KOPT-K1 (cell line): Measurements from ENCODE around the gene DNAJC18.
"Not testable (repeated sequence)": the region's sequence is repeated elsewhere in the genome, so short reads cannot be mapped to it uniquely, and the experiment has no call there.

Source experiments
- H3K27ac ChIP-seq: fragments of 200-600 bp; sonication (generic); 2 replicates; pipeline ENCODE4 v1.5.1; 2016; ENCODE audit warnings: antibody characterized with exemption, mild to moderate bottlenecking, low read depth, low read length; ENCODE audit not compliant: poor library complexity, severe bottlenecking
- H3K36me3 ChIP-seq: fragments of 200-600 bp; sonication (generic); 2 replicates; pipeline ENCODE4 v1.5.1; 2017; ENCODE audit warnings: antibody characterized with exemption, mild to moderate bottlenecking, low read length, moderate library complexity; ENCODE audit not compliant: insufficient read depth
- H3K9me3 ChIP-seq: fragments of 200-600 bp; sonication (generic); 2 replicates; pipeline ENCODE4 v1.5.1; 2017; ENCODE audit warnings: antibody characterized with exemption, low read length, mild to moderate bottlenecking; ENCODE audit not compliant: insufficient read depth, poor library complexity, severe bottlenecking

The DNAJC18 gene

DNA sequence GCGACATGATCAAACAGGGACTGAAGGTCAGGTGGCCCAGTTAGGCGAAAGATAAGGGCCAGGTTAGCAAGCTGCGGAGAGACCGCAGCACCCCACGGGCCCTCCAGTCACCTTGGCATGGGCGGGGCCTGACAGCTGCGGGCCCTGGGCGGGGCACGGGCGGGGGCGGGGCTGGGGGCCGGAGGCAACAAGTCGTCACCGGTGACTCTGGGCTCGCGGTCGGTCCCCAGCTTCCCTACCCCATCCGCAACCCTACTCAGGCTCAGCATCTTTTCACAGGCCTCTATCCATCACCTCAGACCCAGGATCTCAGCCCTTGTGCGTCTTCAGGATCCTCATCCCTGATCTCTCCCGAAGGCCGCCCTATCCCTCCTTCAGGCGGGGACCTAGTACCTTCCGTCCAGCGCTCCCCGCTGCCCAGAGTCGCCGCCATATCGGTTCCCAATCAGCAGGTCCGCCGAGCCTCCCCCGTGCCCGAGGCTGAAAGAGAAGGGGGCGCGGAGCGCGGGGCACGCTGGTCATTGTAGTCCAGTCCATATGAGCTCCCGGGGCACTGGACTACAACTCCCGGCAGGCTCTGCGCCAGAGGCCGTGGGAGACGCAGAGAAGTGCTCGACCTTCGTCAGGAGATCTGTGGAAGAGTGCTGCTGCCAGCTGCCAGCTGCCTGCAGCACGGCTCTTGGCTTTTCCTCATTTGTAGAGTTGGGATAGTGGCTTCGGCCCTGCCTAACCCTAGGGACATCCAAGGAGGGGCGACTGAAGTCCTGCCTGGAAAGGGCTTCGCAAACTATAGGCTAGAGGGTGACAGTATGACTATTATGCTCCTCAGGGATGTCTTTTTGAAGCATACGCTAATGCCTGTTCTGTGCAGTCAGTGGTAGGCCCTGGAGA, at the start of gene DNAJC18:
Gene DNAJC18, minus strand, starts transcription at position 513 of the 891 bp plus-strand sequence. Its CDS starts 80 bp downstream, at position 433.
- Histone ChIP-seq H3K9me3 (no peaks in the 10 kb centered on the region), H3K27ac (peak within 1 kb of the TSS; percentile 76), H3K36me3 (no peaks in the 10 kb centered on the region)

DNA sequence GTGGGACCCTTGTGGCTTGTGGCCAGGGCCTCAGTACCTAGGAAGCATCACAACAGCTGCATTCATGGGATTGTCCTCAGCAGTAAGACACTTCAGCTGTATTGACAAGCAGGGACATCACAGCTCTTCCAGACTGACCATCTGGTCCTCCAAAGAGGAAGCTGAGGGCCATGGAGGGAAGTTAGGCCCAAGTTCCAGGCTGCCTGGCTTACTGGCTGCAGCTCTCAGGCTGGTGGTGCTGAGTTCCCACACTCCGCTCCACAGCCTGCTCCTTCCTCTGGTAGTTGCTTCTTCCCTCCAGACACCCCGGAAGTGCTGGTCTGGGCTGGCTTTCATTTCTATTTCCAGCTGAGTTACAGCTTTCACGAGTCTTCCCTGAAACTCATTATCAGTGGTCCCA, 48.9 kb upstream of the DNAJC18 start:
- Histone ChIP-seq H3K36me3 (no peaks in the 10 kb centered on the region), H3K9me3 (no peaks in the 10 kb centered on the region), H3K27ac (peak overlapping the region; percentile 3)

DNA sequence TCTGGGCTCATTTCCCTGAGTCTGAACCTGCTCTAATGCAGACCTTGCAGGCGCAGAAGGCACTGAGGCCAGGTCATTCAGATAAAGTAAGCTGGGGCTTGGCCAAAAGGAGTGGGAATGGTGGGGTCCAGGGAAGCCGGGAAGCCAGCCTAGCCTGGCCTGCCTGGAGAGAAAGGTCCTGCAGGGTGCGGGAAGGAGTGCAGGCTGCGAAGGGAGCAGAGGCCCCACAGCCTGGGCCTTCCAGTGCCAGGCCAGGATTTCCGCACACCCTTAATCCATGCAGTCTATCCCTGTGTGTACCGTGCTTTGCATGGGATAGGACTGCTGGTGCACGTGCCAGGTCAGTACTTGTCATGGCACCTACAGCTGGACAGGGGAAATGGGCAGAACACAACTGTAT, 46.9 kb upstream of the DNAJC18 start:
- no peaks in the 10 kb centered on the region for H3K9me3 ChIP-seq
- no peaks in the 10 kb centered on the region for H3K36me3 ChIP-seq
- no peak overlapping the region for H3K27ac ChIP-seq

DNA sequence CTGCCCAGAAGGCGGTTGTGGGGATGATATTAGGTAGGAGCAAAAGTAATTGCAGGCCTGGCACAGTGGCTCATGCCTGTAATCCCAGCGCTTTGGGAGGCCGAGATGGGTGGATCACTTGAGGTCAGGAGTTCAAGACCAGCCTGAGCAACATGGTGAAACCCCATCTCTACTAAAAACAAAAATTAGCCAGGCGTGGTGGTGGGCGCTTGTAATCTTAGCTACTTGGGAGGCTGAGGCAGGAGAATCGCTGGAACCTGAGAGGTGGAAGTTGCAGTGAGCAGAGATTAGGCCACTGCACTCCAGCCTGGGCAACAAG, 43.5 kb upstream of the DNAJC18 start:
- not testable (repeated sequence) for H3K9me3 ChIP-seq
- peaks cover 14% of the 10 kb centered on the region; the same call in 1 of the 2 replicates for H3K36me3 ChIP-seq
- peak overlapping the region; percentile 73 for H3K27ac ChIP-seq

DNA sequence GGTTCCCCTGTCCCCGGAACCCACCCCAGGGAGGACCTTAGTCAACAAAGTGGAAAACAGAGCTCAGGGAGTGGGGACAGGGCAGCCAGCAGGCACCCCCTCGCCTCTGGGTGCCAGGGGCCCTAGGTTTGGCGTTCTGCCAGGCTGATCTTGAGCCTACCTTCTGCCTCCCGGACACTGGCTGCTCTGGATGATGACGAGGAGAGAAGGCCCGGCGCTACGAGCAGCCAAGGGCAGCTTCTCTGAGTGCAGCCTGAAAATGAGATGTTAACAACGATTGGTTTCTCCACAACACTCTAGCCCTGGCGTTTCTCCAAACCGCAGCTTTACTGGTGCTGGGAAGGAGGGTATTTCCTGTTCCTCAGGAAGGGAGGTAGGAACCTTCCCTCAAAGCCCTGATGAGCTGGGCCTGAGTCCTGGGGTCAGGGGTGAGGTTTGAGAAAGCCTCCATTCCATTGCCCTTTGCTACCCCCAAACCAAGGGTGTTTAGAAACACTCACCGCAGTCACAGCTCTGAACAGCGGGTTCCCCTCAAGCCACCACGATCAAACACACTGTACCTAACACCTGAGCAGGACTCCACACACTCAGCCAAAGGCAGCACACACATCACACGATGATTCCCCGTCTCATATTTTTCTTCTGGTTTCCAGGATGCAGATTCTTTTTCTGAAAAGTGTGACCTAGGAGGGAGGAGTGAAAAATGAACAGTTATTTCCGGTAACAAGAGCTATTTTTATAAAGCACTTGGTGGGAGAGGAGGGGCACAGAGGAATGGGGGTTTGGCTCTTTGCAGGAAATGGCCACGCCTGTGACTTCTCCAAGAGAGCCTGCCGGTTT, 42.9 kb upstream of the DNAJC18 start, which contains the start of gene STING1:
Gene STING1, minus strand, starts transcription at position 709 of the 840 bp plus-strand sequence. CDS start 1,054 bp downstream, outside the sequence.
- H3K27ac ChIP-seq: peak within 1 kb of the TSS; percentile 73
- peaks cover 19% of the 10 kb centered on the region; the same call in 1 of the 2 replicates for H3K36me3 ChIP-seq
- H3K9me3 ChIP-seq: no peaks in the 10 kb centered on the region

DNA sequence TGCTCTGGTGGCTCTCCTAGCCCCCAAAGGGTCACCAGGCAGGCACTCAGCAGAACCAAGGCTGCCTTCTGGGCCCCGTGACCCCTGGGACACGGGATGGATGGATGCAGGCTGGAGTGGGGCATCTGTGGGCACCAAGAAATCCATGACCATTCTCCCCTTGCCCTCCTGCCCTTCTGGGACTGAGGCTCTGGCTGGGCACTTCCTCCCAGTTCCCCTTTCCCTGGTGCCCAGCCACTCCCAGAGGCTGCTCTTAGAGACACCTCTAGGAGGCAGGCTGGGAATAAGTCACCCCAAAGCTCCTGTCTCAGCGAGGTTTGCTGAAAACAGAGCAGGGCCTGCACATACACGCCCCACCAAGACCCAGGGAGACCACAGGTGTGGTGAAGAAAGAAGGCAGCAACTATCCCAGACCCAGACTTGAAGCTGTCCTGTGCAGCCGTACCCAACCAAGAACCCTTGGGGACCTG, 42.3 kb upstream of the DNAJC18 start:
- Histone ChIP-seq H3K27ac (peak overlapping the region; percentile 73), H3K9me3 (no peaks in the 10 kb centered on the region)

DNA sequence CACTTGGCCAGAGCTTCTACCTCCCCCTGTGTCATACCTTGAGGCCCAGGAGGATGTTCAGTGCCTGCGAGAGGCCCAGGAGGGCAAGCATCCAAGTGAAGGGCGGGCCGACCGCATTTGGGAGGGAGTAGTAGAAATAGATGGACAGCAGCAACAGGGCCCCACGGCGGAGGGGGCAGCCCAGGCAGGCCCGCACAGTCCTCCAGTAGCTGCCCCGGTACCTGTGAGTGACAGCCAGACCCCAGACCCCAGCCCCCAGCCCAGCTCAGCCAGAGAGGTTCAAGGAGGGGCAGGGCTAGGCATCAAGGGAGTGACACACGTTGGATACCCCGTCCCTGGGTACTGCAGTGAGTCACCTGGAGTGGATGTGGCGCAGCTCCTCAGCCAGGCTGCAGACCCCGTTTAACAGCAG, 41.8 kb upstream of the DNAJC18 start:
- Histone ChIP-seq H3K36me3 (peaks cover 24% of the 10 kb centered on the region; the same call in 1 of the 2 replicates), H3K27ac (peak overlapping the region; percentile 73), H3K9me3 (no peaks in the 10 kb centered on the region)

More for the DNA sequence above, 42.3 kb upstream of the DNAJC18 start:
- peaks cover 24% of the 10 kb centered on the region; the same call in 1 of the 2 replicates for H3K36me3 ChIP-seq

DNA sequence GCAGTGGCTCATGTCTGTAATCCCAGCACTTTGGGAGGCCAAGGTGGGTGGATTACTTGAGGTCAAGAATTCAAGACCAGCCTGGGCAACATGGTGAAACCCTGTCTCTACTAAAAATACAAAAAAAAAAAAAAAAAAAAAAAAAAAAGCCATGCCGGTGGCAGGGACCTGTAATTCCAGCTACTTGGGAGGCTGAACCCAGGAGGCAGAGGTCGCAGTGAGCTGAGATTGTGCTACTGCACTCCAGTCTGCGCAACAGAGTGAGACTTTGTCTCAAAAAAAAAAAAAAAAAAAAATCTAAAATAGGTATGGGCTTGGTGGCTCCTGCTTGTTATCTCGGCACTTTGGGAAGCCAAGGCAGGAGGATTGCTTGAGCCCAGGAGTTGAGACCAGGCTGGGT, 40.4 kb upstream of the DNAJC18 start:
- H3K9me3 ChIP-seq, H3K27ac ChIP-seq: not testable (repeated sequence)
- H3K36me3 ChIP-seq: peaks cover 24% of the 10 kb centered on the region; the same call in 1 of the 2 replicates

DNA sequence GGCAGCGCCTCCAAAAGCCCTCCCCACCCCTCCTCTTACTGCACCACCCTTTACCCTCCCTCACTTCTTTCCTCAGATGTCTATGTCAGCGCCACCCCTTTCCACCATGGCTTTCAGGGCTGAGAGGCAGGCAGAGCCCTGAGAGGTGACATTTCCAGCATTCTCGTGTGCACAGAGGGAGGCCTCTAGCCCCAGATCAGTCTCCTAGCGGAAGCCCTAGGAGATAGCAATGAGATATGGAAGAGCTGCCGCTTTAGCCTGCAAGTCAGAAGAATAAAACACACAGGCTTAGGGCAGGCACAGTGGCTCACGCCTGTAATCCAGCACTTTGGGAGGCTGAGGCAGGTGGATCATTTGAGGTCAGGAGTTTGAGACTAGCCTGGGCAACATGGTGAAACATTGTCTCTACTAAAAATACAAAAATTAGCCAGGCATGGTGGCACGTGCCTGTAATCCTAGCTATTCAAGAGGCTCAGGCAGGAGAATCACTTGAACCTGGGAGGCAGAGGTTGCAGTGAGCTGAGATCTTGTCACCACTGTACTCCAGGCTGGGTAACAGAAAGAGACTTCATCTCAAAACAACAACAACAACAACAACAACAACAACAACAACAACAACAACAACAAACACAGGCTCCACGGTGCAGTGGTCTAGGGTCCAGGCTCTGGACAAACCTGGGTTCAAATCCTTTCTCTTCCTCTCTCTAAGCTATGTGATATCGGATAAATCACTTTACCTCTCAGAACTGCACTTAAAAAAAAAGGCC, 39.5 kb upstream of the DNAJC18 start:
- not testable (repeated sequence) for H3K9me3 ChIP-seq, H3K27ac ChIP-seq
- H3K36me3 ChIP-seq: peaks cover 24% of the 10 kb centered on the region; the same call in 1 of the 2 replicates

DNA sequence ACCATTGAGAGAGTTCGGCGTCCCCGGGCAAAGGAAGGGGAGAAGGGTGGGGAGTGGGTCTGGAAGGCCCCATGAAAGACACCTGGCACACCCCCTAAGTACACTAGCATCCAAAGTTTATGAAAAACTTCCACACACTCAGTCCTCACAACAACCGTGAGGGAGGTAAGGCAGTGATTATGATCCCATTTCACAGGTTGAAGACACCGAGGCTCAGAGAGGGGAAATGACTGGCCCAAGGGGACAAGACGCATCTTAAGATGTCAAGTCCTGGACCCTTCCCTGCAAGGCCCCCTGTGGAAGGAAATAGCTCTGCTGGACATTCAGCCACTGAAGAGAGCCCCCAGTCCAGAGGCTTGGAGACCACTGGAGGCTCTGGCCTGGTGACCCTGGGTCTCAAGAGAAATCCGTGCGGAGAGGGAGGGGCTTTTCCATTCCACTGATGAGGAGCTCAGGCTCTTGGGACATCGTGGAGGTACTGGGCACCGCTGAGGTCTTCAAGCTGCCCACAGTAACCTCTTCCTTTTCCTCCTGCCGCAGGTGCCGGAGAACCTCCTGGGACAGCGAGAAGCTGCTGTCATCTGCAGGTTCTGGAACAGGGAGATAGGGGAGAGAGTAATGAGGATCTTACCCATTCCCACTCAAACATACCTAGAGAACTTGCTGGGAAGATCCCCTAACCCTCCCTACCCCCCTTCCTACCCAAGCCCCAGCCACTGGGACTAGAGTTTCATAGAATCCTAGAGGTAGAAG, 36.7 kb upstream of the DNAJC18 start:
- no peaks in the 10 kb centered on the region for H3K9me3 ChIP-seq
- H3K36me3 ChIP-seq: peaks cover 24% of the 10 kb centered on the region; the same call in 1 of the 2 replicates
- peak overlapping the region; percentile 96 for H3K27ac ChIP-seq

DNA sequence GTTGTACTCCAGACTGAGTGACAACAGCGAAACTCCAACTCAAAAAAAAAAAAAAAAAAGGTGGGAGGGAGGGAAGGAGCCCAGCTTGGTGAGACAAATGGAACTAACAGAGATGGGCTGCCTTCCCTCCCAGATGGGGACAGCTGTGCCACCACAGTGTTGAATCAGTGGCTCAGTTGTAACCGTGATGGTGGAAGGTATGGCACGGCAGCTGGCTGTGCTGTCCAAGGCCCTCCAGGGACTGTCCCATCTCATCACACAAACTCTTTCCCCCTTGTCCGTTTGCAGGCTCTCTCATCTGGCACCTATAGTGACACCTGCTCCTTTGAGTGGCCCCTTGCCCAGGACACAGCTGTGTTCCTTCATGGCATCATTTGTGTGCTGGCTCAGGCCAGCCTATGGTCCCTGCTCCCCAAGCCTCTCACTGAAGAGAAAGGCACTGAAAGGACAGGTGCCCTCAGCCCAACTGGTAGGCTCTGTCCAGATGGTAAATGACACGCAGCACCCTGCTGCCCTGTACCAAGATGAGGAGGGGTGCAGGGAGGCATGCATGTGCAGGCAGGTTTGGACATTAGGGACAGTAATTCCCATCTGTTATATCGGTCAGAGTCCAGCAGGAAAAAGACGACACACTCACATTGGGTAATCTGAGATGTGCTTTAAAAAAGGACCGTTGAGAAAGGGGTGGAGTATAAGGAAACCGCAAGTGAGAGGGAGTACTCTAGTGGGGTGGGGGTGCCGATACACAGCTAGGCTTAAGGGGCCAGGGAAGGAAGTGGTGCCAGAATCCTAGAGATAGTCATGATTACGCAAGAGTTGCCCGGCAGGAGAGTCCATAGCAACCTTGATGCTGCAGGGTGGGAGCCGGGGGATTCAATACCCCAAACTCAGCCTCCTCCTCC, 35.8 kb upstream of the DNAJC18 start:
- Histone ChIP-seq H3K9me3 (no peaks in the 10 kb centered on the region), H3K27ac (peak overlapping the region; percentile 96), H3K36me3 (peaks cover 24% of the 10 kb centered on the region; the same call in 1 of the 2 replicates)

DNA sequence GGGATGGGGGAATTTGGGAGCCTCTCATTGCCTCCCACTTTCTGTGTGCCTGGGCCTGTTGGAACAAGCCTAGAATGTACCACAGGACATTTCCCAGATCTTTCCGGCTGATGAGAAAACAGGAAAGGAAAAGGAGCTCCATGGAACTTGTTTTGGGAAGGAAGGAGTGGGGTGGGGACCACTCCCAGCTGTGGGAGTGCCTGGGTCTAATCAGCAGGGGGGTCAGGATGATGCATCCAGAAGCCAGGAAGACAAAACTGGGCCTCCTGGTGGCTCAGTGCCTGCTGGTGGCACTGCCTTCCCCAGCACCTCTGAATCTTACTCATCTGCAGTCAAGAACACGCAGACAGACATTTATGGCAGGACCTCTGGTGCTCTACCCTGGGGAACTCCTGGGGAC, 34.2 kb upstream of the DNAJC18 start:
- H3K27ac ChIP-seq: peak overlapping the region; percentile 96

DNA sequence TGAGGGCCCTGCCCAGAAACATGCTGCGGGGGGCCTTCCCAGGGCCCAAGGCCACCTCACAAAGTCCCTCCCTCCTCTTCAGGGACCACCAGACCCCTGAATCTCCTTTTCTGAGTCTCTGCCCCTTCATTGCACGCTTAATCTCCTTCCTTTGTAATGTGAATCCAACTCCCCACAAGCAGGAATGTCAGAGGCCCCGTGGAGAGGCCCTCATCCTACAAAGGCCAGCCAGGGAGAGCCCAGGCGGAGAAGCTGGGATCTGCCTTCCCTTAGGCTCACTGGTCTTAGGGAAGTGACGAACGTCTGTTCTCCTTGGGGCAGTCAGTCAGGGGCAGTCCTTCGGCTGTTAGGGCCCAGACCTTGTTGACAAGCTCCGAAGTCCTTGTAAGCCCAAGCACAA, 33.8 kb upstream of the DNAJC18 start:
- H3K36me3 ChIP-seq: peaks cover 13% of the 10 kb centered on the region; the same call in 1 of the 2 replicates
- H3K9me3 ChIP-seq: no peaks in the 10 kb centered on the region
- H3K27ac ChIP-seq: peak overlapping the region; percentile 96

More for the DNA sequence above, 34.2 kb upstream of the DNAJC18 start:
- H3K36me3 ChIP-seq: peaks cover 18% of the 10 kb centered on the region; the same call in 1 of the 2 replicates
- no peaks in the 10 kb centered on the region for H3K9me3 ChIP-seq
